Fibroblast of mammary gland (primary cell): ENCODE data around the gene NUSAP1.

Experiments used
- DNase-seq: peaks from one replicate; pipeline ENCODE4 v3.0.0-alpha.2; 2010; ENCODE audit warnings: low read depth
- H3K4me3 ChIP-seq: 2 replicates; pipeline ENCODE4 v1.5.1; 2011; ENCODE audit warnings: low read depth, mild to moderate bottlenecking, low read length, moderate library complexity; ENCODE audit not compliant: control insufficient read depth
- TF ChIP-seq, protein P1 (sequence below): conservative IDR thresholded peaks from 2 replicates; pipeline ENCODE4 v1.5.1; 2011; ENCODE audit warnings: low read depth, low read length, inconsistent platforms; ENCODE audit not compliant: control insufficient read depth, insufficient read depth

NUSAP1 gene

GRCh38 chr15:41392659-41393058 is 60.0 kb downstream of the NUSAP1 start:
- H3K4me3 ChIP-seq, result no peak overlapping the region
- TF ChIP-seq, protein P1, sequence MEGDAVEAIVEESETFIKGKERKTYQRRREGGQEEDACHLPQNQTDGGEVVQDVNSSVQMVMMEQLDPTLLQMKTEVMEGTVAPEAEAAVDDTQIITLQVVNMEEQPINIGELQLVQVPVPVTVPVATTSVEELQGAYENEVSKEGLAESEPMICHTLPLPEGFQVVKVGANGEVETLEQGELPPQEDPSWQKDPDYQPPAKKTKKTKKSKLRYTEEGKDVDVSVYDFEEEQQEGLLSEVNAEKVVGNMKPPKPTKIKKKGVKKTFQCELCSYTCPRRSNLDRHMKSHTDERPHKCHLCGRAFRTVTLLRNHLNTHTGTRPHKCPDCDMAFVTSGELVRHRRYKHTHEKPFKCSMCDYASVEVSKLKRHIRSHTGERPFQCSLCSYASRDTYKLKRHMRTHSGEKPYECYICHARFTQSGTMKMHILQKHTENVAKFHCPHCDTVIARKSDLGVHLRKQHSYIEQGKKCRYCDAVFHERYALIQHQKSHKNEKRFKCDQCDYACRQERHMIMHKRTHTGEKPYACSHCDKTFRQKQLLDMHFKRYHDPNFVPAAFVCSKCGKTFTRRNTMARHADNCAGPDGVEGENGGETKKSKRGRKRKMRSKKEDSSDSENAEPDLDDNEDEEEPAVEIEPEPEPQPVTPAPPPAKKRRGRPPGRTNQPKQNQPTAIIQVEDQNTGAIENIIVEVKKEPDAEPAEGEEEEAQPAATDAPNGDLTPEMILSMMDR, result no peak
- no peak for DNase-seq

DNA sequence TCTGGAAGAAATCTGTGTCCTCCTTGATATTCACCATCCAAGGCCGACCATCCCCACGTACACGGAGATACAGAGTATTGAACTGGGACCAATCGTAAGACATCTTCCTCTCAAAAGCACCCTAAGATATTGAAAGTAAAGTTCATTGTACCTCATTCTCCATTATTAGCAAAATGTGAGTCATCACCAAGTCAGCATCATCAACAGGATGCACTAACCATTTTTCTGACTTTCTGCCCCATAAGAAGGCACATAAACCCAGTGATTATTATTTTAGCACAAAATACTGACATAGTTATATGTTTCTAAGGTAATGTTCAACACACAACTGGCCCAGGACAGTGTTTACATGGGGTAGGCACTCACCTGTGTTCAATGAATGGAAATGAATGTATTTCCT is 62.2 kb downstream of the NUSAP1 start:
- DNase-seq, result peak; percentile 20
- H3K4me3 ChIP-seq, result no peak overlapping the region
- TF ChIP-seq, protein P1, result no peak

DNA sequence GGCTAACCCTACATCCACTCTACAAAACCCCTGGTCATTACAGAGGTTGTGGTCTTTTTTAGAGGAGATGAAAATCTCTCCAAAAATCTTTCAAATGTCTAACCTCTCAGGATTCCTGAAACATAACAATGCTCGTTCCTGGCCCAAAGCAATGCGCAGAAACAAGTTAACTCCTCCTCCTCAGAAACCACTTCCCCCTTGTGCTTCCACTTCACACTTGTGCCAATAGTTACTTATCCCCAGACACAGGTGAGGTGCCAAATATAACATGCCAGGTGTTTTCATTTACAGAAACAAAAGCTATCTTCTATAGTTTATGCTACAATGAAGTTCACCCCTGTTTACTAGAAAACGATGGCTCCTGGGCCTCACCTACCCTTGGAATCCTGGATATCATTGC is 63.4 kb downstream of the NUSAP1 start:
- DNase-seq, result no peak
- TF ChIP-seq, protein P1, result no peak
- no peak overlapping the region for H3K4me3 ChIP-seq

GRCh38 chr15:41401904-41402267 is 69.2 kb downstream of the NUSAP1 start:
- peak overlapping the region; percentile 77 for H3K4me3 ChIP-seq
- TF ChIP-seq, protein P1, result no peak
- DNase-seq, result peak; percentile 6

DNA sequence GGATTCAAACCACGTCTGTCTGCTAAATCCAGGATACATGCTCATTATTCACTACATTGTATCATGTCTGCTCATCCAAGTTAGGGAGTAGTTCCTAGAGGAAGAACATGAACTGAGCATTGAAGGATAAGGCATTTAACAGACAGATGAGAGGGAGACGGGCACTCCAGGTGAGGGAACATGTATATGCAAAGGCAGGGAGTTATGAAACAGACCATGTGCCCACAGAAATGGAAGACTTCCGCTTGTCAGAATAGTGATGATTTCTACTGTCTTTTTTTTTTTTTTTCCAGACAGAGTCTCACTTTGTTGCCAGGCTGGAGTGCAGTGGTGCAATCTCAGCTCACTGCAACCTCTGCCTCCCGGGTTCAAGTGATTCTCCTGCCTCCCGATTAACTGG is 74.7 kb downstream of the NUSAP1 start:
- no peak overlapping the region for H3K4me3 ChIP-seq
- TF ChIP-seq, protein P1, result no peak
- no peak for DNase-seq

- H3K4me3 ChIP-seq, result no peak overlapping the region
- peak; percentile 73 for DNase-seq
These were observed 75.6 kb downstream of the NUSAP1 start for GRCh38 chr15:41408234-41408641.

GRCh38 chr15:41411031-41411430 is 78.3 kb downstream of the NUSAP1 start:
- no peak for DNase-seq
- no peak overlapping the region for H3K4me3 ChIP-seq
- TF ChIP-seq, protein P1, result no peak

More at GRCh38 chr15:41408234-41408641, 75.6 kb downstream of the NUSAP1 start:
- TF ChIP-seq, protein P1, result no peak
